H7 (cell line): ENCODE data around the gene MELTF. TPM values are rescaled to one million over a fixed set of nuclear protein-coding genes. Genes with fewer than 3 reads are reported as not detected.

Experiments used
- DNase-seq: peaks from one replicate; pipeline ENCODE4 v3.0.0; 2012
- H3K27me3 ChIP-seq: 2 replicates; pipeline ENCODE4 v1.6.0; 2011; ENCODE audit warnings: mild to moderate bottlenecking, low read length; ENCODE audit not compliant: control insufficient read depth, insufficient read depth
- H3K36me3 ChIP-seq: replicated peaks from 2 replicates; pipeline ENCODE4 v1.5.1; 2011; ENCODE audit warnings: low read length; ENCODE audit not compliant: control insufficient read depth, insufficient read depth
- H3K4me3 ChIP-seq: 2 replicates; pipeline ENCODE4 v1.5.1; 2011; ENCODE audit warnings: low read depth, mild to moderate bottlenecking, control low read depth, low read length, moderate library complexity; ENCODE audit not compliant: insufficient read depth
- total RNA-seq: library from RNA; depleted of rRNA; stranded (reverse); fragments of >200 nt; shearing (Covaris generic); gene quantifications from 2 replicates; pipeline ENCODE4 v1.2.3, GENCODE V29; 2014

The MELTF gene
- total RNA-seq, 1 experiment from 2014 or later = 3.5 TPM

DNA sequence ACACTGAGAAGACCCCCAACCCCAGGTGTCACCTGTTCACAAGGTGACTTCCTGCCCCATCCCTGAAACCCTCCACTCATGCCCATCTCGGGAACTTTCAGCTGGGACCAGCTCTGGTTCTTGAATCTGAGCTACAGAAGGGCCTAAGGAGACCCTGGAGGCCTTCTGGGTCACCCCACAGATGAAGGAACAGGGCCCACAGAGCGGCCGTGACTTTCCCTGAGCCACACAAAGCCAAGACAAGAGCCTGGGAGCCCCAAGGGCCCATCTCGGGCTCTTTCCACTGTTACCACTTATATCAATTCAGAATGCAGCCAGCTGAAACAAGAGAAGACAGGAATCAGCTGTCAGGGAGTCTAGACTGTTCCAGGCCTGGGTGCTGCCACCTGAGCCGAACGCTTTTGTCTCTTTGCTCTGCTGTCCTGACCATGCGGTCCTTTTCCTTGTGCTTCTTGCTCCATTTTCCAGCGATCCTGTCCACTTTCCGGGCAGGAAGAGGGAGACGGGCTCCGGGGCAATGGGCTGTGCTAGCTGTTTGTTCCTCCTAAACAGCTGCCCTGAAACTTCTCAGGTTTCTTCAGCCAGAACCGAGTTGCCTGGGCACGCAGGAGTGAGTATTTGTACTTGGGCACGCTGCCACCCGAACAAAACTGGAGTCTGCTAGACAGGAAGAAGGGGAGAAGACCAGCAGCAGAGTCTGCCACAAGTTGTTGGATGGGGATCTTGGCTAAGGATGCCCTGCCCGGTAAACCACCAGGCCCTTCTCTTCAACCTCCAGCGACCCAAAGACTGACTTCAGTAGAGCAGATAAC is 33.0 kb downstream of the MELTF start:
- DNase-seq = peak; percentile 32
- H3K4me3 ChIP-seq = no peak overlapping the region
- H3K36me3 ChIP-seq = no peaks in the 10 kb centered on the region
- H3K27me3 ChIP-seq = no peaks in the 10 kb centered on the region

DNA sequence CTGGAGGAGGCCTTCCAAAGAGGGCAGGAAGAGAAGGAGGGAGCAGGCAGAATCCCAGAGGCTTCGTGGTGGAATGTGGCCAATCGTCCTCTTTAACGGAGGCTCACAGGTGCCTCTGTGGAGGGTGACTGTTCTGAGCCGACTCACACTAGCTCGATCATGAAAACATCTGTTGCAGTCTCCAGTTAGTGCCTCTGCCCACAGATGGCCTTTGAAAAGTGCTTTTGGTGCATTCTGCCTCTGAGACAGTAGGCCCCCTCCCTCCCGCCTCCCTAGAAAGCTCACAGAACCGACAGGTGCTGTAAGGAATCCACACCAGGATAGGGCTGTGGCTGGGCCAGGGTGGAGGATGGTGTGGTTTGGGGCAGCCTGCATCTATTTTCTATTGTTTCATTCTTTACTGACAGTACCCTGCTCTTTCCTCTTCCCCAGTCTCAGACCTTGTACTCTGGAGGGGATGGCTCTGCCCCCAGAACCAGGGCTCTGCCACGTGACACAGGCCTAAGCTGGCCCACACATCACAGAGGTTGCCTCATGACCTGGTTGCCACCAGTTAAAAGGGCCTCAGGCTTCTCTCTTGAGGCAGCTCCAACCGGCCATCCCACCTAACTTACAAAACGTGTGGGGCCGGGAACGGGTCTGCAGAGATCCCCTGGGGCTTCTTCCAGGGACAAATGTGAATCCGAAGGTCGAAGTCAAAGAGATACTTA is 33.8 kb downstream of the MELTF start:
- Histone ChIP-seq H3K4me3 (no peak overlapping the region), H3K36me3 (no peaks in the 10 kb centered on the region), H3K27me3 (no peaks in the 10 kb centered on the region)
- peak; percentile 43 for DNase-seq

DNA sequence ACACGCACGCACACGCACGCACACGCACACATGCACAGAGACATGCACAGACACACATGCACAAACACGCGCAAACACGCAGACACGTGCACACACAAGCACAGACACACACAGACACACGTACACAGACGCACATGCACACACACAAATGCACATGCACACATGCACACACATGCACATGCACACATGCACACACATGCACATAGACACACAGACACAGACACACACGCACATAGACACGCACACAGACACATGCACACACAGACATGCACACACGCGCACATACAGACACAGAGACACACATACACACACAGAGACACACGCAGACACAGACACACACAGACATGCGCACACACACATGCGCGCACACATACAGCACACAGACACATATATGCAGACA is 34.6 kb downstream of the MELTF start:
- Histone ChIP-seq H3K4me3 (no peak overlapping the region), H3K36me3 (no peaks in the 10 kb centered on the region), H3K27me3 (no peaks in the 10 kb centered on the region)
- DNase-seq = no peak

DNA sequence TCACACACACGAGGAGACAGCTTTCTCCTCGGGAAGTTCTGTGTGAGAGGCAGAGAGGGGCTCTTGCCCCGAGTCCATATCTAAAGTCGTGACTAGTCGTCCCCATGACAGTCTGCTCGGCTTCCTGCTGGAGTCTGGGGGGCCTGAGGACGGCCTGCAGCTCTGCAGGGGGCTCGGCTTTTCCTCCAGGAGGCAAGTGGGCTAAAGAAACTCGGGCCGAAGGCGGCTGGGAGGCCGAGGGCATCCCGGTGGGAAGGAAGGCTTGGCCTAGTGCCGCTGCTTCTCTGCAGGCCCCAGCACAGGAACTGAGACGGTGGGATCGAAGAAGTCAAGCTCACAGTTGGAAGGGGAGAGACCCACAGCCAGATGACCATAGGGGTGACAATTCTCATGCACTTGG is 35.6 kb downstream of the MELTF start:
- H3K4me3 ChIP-seq = no peak overlapping the region
- DNase-seq = peak; percentile 57
- no peaks in the 10 kb centered on the region for H3K36me3 ChIP-seq
- no peaks in the 10 kb centered on the region for H3K27me3 ChIP-seq

DNA sequence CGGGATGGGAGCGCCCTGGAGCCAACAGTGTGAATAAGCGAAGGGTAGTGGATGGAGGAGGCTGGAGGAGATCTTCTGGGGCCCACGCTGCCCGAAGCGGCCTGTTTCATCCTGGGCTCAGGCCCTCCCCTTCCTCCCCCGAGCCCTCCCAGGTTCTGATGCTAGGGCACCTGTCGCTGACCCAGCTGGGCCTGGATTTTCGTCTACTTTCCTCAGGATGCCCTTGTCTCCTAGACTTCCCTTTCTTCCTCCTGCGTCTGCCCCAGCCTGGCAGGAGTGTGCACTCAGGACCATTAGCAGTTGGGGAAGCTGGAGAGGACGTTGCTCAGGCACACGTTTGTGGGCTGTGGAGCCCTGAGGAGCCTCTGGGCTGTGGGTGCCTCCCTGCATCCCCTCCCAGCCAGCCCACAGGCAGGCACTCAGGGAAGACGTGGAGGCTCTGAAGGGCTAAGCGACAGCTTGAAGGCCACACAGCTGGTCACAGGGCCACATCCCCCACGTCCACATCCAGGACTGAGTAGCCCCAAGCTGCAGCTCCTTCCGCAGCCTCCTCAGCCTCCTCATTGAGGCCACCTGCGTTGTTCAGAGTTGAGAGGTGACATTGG is 37.1 kb downstream of the MELTF start:
- Histone ChIP-seq H3K4me3 (no peak overlapping the region), H3K36me3 (no peaks in the 10 kb centered on the region), H3K27me3 (no peaks in the 10 kb centered on the region)
- no peak for DNase-seq

DNA sequence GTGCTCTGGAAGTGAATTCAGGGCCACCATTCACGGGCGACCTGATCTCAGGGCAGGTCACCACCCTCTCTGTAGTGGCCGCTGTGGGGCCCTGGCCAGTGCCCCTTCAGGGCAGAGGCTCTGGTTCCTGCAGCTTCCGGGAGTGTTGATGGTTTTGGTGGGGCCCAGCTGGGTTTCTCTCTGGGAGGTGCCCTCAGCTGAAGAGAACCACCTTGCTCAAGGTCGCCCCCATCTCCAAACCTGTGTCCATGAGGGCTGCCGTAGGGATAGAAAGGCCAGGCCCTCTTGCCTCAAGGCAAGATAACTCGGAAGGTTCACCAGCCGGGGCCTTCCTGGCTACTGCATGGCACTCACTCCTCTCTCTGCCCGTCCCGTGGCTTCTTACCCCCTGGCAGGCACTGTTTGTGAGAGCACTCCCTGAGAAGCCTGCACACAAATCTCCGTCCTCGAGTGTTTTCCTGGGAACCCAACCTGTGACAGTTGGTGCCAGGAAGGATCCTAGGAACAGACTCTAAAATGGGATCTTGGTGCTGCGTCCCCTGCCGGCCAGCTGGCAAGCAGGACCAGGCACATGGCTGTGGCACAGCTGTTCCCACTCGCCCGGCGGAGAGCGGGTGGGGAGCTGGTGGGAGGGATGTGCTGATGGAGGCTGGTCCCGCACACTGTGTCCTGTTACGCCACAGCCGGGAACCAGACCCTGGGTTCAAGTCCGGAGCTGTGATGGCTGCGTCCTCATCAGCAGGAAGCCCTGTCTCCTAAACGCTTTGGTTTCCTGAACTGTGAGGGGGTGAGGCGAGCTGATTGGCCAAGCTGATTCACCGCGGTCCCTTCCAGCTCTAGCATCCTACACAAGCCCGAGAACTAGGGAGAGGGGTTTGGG is 37.8 kb downstream of the MELTF start:
- Histone ChIP-seq H3K36me3 (no peaks in the 10 kb centered on the region), H3K27me3 (no peaks in the 10 kb centered on the region), H3K4me3 (no peak overlapping the region)
- DNase-seq = peak; percentile 54

DNA sequence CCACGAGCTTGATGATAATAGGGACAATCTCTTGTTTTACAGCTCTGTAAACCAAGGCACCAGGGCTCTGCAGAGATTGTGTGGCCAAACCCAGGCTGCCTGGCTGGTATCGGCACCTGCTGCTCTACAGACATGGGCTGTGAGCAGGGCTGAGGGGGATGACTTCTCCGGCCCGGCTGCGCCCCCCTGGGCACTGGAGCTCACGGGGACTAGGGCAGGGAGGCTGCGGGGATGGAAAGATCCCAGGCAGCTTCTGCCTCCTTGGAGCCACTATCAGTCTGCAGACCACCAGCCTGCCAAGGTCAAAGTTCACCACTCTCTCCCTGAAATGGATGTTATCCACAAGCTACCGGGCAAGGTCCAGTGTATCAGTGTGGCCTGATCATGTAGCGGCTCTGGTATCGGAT is 39.0 kb downstream of the MELTF start:
- H3K27me3 ChIP-seq = no peaks in the 10 kb centered on the region

DNA sequence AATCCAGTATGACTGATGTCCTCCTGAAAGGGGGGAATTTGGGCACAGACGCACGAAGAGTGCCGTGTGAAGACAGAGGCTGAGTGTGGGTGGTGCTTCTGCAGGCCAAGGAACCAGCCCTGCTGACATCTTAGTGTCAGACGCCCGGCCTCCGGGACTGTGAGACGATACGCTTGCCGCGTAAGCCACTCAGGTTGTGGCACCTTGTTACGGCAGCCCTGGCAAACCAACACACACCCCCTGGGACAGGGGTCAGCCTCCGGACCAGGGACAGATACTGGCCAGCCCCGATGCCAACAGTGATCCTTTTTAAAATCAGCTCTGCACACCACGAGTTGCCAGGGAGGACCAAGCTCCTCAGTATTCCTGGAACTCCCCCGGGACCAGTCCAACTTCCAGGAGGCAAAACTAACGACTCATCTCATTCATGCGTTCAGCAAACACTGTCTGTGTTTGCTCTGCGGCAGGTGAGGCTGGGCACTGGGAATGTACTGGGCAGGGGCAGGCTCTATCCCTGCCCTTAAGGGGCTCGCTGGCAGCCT is 39.8 kb downstream of the MELTF start:
- no peaks in the 10 kb centered on the region for H3K27me3 ChIP-seq
- no peak for DNase-seq
- no peak overlapping the region for H3K4me3 ChIP-seq
- H3K36me3 ChIP-seq = no peaks in the 10 kb centered on the region

More for the DNA sequence above, 39.0 kb downstream of the MELTF start:
- no peak overlapping the region for H3K4me3 ChIP-seq
- peak; percentile 35 for DNase-seq
- H3K36me3 ChIP-seq = no peaks in the 10 kb centered on the region

DNA sequence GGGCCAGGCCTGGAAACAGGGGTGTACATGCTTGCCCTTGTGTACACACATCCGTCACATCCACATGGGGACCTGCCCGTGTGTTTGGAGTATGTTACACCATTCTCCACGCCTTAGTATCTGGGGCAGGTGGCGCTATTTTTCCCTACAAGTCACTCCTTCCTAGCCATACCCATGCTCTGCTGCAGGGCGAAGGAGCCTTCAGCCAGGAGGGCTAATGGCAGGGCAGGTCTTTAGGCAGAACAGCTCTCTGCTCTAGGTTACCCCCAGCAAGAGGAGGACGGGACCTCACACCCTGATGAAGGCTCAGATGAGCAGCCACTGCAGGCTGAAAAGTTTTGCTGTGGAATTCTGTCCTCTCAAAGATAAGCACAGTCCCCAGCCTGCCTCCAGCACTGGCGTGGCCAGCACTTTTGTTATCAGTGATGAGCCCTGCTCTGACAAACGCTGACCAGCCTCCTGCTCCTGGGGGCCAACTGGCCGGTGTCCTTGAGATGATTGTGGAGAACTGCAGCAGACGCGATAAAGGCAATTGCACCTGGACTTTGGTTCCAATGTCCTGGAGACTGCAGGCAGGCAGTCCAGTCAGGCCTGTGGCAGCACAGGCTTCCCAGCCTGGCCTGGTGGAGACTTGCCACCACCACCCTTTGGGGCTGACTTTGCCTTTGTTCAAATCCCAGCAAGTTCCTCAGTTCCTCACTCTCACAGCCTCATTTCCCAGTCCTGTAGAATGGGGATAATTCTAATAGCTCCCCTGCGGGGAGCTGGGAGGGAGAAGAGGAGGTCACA is 41.2 kb downstream of the MELTF start:
- Histone ChIP-seq H3K27me3 (no peaks in the 10 kb centered on the region), H3K4me3 (no peak overlapping the region), H3K36me3 (no peaks in the 10 kb centered on the region)
- peak; percentile 81 for DNase-seq

DNA sequence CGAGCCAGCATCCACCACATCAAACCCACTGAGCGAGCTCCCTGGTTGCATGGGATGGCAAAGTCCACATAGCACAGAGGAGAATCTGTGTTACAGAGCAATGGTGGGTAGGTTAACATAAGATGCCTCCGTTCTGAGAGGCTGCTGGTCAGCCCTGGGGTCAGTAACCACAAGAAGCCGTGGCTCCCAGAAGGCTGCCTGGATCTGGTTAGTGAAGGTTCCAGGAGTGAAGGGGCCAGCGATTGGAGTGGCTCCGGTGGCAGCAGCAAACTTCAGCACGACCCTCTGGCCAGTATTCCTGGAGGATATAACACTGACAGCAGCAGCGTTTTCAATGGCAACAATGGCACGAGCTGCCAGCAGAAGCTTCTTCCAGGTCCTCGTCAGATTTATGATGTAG is 42.6 kb downstream of the MELTF start:
- no peak for DNase-seq
- no peak overlapping the region for H3K4me3 ChIP-seq
- no peaks in the 10 kb centered on the region for H3K36me3 ChIP-seq
- H3K27me3 ChIP-seq = no peaks in the 10 kb centered on the region

DNA sequence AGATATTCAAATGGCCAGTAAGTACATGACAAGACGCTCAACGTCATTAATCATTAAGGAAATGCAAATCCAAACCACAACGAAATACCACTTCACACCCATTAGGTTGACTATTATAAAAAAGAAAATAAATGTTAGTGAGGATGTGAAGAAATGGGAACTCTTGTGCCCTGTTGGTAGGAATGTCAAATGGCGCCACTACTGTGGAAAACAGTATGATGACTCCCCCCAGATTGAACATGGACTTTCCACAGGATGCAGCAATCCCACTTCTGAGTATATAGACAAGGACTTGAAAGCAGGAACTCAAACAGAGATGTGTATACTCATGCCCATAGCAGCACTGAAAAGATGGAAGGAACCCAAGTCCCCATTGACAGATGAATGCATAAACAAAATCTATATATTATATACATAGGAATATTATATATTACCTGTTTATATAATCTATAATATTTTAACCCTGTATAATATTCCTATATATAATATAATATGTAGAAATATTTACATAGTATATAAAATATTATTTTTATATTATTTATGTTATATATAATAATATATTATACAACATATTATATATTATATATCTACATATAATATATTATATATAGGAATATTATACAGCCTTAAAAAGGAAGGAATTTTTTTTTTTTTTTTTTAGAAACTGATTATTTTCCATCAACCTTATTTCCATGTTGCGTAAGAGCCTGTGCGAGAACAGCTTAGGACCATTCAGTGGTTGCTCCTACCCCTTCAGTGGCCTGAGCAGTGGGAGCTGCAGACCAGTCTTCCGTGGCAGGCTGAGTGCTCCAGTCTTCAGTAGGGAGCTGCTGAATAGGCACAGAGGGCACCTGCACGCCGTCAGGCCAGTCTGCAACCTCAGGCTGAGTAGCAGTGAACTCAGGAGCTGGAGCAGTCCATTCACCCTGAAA is 43.4 kb downstream of the MELTF start:
- Histone ChIP-seq H3K27me3 (no peaks in the 10 kb centered on the region), H3K36me3 (no peaks in the 10 kb centered on the region), H3K4me3 (no peak overlapping the region)
- no peak for DNase-seq

DNA sequence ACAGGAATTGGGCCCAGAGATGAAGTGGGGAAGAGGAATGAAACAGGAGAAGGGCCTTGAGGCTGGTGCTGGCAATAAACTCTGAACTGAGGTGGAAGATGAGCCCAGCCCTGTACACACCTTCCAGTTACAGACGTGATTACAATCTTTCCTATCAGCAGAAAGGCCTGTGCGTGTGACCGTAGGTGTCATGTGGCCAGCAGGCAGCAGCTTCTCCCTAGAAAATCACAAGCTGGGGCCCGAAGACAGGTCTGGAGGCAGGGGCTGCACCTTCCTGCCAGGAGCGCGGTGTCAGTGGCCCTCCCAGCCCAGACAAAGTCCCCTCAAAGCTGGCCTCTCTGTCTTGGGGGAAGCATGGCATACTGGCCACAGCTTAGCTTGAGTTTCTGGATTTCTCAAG is 44.3 kb downstream of the MELTF start:
- no peaks in the 10 kb centered on the region for H3K27me3 ChIP-seq
- H3K4me3 ChIP-seq = no peak overlapping the region
- no peaks in the 10 kb centered on the region for H3K36me3 ChIP-seq
- DNase-seq = no peak

DNA sequence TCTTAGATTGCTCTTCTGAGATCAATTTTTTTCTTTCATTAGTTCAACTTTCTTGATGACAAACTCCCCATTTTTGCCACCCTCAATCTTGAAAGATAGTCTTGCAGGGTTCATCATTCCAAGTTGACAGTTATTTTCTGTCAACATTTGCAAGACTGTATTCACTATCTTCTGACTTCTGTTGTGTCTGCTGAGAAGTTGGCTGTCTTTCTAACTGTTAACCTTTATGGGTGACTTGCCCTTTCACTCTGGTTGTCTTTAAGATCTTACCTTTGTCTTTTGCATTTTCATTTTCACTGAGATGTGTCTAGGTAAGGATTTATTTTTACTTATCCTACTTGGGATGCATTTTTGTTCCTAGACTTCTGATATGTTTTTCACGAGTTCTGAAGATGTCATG is 46.4 kb downstream of the MELTF start:
- DNase-seq = no peak
- Histone ChIP-seq H3K27me3 (no peaks in the 10 kb centered on the region; the same call in 1 of the 2 replicates), H3K36me3 (no peaks in the 10 kb centered on the region), H3K4me3 (no peak overlapping the region)
